ENCODE data around the gene ARL15.
"Not testable (repeated sequence)": the region's sequence is repeated elsewhere in the genome, so short reads cannot be mapped to it uniquely, and the experiment has no call there.

Gene ARL15

DNA sequence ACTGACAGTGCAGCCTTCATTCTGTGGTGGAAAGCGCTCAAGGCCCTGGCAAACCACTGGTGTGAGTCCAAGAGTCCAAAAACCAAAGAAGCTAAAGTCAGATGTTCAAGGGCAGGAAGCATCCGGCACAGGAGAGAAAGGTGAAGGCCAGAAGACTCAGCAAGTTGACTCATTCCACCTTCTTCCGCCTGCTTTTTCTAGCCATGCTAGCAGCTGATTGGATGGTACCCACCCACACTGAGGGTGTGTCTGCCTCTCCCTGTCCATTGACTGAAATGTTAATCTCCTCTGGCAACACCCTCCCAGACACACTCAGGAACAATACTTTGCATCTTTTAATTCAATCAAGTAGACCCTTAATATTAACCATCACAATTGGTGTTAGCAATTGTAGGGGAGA, 453.9 kb downstream of the ARL15 start:
- no peak for DNase-seq

DNA sequence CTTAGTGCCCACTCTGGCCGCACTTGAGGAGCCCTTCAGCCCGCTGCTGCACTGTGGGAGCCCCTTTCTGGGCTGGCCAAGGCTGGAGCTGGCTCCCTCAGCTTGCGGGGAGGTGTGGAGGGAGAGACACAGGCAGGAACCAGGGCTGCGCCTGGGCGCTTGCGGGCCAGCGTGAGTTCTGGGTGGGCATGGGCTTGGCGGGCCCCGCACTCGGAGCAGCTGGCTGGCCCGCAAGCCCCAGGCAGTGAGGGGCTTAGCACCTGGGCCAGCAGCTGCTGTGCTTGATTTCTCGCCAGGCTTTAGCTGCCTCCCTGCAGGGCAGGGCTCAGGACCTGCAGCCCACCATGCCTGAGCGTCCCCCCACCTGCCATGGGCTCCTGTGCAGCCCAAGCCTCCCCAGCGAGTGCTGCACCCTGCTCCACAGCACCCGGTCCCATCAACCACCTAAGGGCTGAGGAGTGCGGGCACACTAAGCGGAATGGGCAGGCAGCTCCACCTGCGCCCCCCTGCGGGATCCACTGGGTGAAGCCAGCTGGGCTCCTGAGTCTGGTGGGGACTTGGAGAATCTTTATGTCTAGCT, 473.4 kb downstream of the ARL15 start:
- not testable (repeated sequence) for DNase-seq

GRCh38 chr5:53834500-53834899, 475.9 kb downstream of the ARL15 start:
- no peak for DNase-seq

Data from hypothalamus (tissue), 51 donors.